Dermis blood vessel endothelial cell (primary cell): ENCODE data around the gene MFSD12. TPM values are rescaled to one million over a fixed set of nuclear protein-coding genes. Genes with fewer than 3 reads are reported as not detected.

ENCODE experiments used
- DNase-seq: peaks from one replicate; pipeline ENCODE4 v3.0.0; 2010
- total RNA-seq: library from RNA; depleted of rRNA; stranded (reverse); fragments of >200 nt; gene quantifications from 2 replicates; pipeline ENCODE4 v1.2.3, GENCODE V29; 2014

MFSD12 gene
- total RNA-seq, 1 donor from 2014 or later = 121 TPM

DNA sequence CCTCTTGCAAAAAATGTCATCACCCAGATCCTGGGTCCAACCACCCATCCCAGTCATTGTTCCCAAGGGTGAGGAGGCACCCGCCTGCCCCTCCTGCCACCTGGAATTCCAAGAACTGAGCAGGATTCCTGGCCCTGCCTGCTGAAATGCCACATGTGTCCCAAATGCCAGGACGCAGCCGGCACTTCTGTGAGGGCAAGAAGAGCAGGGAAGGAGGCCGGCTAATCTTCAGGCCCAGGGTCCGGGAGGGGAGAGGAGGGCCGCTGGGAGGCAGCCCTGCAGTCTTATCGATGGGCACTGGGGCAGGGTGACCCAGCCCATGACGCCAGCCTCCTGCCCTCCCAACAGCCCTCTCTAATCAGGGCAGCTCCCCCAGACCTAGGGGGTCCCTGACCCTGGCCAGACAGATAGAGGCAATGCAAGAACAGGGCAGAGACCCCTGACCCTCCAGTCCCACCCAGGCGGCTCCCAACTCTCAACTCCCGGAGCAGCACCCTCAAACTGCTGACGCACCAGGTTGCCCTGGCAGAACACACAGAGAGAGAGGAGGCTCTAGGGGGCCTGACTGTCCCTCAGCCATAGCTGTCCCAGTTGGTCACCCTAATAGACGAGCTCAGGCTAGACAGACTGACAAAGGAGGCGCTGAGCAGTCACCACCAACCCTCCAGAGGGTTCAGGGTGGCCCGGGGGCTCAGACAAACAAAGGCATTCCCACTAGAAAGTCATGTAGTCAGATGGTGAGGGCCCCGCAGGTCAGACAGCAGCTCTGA, 1.5 kb downstream of the MFSD12 start:
- DNase-seq = no peak

DNA sequence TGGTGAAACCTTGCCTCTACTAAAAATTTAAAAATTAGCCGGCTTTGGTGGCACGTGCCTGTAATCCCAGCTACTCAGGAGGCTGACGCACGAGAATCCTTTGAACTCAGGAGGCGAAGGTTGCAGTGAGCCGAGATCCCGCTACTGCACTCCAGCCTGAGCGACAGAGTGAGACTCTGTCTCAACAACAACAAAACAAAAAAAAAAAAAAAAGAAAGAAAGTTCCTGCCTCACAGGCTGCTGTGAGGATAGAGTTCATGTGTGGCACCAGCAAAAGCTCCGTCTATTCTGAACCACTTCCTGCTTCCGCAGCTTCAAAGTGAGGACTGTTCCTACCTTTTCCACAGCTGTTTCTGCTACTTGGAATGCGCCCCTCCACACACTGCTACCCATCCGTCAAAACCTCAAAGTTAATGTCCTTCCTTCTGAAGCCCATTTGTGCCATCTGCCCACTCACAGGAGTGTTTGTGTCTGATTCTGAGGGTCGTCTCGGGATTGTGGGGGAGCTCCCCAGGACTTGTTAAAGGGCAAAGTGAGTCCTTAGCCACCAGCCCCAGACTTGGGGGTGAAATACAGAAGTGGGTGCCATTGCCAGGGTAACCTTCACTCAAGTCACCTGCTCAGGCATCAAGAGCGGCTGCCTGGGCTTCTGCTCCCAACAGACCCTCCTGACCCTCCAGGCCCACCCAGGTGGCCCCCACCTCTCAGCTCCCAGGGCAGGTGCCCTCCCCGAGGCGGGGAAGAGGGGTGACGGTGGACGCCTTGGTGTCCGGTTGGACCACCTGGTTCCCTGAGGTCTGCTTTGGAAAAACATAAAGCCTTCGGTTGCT, 2.9 kb downstream of the MFSD12 start:
- DNase-seq = peak; percentile 61

DNA sequence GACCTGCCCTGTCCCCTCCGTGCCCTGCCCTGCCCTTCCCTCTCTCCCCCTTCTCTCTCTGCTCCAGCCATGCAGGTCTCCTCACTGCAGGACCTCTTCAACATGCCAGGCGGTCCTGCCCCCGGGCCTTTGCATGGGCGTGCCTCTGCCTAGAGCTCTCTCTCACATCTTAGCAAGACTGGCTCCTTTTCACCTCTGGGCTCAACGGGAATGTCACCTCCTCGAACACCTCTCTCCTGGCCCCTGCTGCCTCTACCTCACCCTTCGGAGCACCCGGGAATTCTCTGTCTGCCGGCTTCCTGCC, 5.6 kb downstream of the MFSD12 start:
- DNase-seq = no peak

DNA sequence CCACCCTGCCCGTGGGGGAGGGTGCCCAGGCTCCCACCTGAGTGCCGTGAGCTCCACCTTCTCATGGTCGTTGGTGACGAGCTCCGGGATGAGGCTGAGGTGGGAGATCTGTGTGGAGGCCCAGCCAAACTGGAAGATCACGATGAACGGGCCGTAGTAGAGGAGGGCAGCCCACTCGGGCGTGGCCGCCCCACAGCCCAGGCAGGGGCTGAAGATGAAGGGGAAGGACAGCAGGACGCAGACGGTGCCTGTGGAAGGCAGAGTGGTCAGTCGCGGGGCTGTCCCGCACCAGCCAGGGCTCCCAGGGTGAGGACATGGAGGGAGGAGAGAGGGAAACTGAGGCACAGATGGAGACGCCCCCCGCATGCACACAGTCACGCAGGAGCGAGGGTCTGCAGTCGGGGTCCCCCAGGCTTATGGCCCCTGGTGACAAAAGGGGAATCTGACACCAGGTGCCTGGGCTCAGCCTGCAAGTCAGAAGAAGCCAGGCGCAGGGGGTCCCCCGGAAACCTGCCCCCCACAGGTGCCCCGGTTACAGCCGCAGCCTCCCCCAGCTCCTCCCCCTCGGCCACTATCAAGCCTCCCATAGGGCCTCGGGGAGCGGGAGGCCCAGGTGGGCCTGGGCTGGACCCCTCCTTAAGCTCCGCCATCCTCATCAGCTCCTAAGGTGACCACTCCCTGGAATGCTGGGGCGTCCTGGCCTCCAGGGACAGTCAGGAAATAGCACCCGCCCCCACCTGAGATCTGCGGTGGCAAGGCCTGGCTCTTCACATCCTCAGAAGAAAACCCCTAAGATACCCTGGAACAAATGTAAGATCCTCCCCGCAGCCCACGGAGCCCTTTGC, 6.2 kb downstream of the MFSD12 start:
- no peak for DNase-seq

DNA sequence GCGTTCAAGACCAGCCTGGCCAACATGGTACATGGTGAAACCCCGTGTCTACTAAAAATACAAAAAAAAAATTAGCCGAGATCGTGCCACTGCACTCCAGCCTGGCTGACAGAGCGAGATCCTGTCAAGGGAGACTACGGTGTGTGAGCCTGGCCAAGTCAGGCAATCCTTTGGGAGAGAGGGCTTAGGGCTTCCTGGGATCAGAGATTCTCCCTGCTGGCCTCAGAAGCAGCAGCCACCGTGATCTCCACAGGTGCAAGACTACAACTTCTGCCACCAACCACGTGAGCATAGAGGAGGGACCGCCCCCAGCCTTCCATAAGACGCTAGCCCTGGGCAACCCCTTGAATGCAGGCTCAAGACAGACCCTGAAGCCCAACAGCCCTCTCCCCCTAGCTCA, 7.6 kb downstream of the MFSD12 start:
- no peak for DNase-seq

DNA sequence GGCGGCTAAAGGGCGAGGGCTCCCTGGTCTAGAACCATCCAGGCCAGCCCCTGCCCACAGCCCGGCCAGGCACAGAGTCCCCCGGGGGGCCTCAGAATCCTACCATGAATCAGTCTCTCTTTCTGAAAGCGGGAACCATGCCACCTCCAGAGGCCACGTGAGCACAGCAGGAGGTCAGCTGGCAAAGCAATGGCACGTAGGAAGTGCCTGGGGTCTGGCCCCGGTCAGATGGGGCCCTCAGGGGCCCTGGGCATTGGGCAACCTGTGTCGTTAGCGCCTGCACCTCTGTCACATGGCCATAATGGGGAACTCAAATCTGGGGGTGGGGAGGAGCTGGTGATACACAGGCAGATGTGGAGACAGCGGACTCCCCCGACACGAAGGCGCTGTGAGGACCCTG, 8.8 kb downstream of the MFSD12 start:
- no peak for DNase-seq

DNA sequence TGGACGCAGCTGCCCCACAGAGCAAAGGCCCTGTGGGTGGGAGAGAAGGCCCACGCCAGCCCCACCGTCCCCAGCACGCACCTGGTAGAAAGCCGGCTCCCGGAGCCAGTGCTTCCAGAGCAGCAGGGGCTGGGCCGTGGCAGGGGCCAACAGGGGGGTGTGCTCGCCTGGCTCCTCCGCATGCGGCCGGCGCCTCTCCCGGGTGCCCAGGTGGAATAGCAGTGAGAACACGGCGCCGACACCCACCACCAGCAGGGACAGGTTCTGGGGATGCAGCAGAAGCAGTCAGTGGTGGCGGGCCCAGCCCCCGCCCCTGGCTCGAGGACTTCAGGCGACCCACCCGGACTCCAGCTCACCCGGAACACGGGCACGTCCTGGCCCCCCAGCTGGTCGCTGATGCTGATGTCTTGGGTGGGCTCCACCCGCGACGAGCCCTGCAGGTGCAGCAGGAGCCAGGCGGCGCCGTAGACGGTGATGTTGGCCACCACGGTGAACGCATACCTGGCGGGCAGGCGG, 9.6 kb downstream of the MFSD12 start:
- no peak for DNase-seq

DNA sequence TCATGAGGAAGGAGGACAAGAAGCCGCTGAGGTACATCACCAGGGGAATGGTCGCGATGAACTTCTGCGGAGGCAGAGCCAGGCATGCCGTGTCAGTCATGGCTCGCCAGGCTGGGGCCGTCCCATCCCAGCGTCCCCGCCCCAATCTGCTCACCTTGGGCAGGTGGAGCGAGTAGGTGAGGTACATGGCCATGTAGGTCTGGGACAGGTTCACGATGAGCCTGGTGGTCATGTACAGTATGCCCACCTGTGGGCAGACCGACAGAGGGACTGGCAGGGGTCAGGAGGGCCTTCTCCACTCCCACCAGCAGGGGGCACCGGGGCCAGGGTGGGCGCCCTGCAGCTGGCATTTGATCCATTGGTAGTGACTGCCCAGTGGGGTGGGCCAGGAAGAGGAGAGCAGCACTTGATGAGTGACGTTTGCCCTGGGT, 10.1 kb downstream of the MFSD12 start:
- DNase-seq = peak; percentile 44

DNA sequence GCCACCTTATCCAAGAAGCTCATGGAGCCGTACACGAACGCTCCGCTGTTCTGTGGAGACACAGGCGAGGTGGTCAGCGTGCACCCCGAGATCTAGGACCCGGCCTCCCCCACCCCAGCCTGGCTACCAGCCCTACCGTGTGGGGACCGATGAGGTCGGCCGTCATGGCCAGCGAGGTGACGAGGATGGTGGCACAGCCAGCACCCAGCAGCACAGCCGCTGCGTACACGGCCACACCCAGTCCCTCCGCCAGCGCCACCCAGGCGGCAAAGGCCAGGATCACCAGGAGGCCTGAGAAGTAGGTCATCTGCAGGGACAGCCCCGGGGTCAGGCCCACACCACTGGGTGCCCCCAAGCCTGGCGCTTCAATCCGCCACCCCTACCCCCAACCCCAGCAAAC, 11.3 kb downstream of the MFSD12 start:
- DNase-seq = no peak

DNA sequence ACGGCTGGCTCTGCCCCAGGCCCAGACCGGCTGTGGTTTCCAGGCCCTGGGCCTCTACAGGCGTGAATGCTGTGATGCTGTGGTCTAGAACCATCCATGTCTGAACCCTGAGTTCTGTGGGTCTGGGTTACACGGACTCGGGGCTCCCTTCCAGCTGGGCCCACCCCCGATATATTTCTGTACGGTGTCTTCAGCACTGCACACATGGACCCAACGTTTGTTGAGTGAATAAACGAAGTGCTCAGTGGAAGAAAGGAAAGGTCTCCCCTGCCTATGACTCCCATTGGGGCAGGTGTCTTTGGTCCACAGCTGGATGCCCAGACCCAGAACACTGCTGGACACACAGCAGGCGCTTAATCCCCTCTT, 11.7 kb downstream of the MFSD12 start:
- no peak for DNase-seq

DNA sequence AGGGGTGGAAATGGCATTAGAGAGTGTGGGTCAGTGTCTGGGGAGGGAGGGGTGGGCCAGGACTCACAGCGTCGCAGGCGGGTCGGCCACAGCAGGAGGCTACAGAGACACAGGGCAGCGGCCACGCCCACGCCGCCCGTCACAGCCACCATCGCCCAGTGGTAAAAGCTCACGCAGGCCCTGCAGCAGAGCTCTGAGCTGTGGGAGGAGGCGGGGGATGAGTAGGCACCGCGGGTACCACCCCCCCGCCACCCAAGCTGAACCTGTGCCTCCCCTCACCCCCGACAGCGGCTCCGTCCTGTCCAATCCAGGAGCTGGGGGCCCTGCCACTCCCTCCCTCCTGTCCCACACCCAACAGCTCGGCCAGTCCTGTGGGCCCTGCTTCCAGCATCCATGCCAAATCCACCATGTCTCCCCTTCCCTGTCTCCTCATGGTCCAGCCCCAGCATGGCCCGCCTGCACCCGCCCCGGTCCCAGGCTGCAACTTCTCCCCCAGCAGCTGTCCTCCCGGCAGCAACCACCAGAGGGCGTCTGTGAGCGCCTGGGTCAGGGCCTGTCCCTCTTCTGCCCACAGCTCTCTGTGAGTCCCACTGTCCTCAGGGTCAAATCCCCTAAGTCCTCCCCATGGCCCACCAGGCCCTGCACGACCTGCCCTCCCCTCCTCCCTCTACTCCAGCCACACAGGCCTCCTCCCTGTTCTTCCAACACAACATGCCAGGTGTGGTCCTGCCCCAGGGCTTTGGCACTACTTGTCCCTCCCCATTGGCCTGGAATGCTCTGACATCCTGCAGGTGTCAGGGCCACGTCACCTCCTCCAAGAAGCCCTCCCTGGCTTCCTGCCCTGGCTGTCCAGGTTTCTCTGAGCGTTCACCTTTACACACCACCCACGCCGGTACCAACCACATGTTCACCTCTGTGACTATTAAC, 12.4 kb downstream of the MFSD12 start:
- peak; percentile 76 for DNase-seq

DNA sequence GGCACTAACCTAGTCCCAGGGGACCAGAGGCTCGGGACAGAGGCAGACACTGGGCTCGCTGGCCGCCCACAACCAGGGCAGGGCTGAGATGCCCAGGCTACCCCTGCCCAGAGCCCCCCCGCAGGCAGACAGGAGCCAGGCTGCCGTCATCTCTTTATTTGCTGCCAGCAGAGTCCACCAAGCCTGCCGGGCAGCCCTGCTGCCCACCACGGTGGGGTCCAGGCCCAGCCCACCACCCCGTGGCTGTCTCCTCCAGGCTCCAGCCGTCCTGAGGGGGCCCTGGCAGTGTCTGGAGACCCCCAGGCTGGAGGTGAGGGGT, 13.4 kb downstream of the MFSD12 start:
- DNase-seq = no peak

DNA sequence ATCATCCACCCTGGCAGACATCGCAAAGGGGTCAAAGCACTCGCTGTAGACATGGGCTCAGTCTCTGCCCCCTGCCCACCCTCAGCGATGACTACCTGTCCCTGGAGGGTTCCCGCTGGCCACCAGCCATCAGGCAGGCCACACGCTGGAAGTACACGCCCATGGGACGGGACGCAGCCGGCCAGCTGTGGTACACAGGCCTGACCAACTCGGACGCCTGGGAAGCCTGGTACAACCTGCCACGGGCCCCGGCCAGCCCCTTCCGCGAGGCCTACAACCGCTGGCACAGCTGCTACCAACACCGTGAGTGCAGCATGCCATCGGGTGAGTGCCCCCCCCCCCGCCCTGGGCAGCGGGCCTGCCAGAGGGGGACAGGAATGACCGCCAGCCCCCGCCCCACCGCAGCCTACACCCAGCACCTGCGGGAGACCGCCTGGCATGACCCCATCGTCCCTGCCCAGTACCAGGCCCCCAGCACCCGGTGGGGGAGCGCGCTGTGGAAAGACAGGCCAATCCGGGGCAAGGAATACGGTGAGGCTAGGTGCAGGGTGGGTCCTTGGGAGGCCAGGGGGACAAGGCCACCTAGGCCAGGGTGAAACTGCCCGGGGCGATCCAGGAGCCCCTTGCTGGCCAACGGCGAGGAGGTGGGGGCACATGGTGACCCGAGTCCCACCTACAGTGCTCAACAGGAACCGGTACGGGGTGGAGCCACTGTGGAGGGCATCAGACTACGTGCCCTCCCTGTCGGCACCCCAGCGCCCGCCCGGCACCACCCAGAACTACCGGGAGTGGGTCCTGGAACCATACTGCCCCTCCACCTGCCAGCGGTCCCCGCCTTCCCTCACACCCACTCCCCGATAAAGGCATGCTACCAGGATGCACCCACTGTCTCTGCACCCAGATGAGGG, 14.0 kb downstream of the MFSD12 start:
- DNase-seq = no peak

DNA sequence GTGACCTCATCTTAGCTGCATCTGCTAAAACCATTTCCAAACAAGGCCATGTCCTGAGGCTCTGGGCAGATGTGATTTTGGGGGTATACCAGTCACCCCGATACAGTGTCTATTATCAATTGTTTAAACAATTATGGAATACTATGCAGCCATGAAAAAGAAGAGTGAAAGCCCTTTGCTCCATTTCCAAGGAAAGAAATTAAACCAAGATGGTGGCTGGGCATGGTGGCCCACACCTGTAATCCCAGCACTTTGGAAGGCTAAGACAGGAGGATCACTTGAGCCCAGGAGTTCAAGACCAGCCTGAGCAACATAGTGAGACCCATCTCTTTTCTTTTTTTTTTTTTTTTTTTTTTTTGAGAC, 17.6 kb downstream of the MFSD12 start:
- DNase-seq = no peak

DNA sequence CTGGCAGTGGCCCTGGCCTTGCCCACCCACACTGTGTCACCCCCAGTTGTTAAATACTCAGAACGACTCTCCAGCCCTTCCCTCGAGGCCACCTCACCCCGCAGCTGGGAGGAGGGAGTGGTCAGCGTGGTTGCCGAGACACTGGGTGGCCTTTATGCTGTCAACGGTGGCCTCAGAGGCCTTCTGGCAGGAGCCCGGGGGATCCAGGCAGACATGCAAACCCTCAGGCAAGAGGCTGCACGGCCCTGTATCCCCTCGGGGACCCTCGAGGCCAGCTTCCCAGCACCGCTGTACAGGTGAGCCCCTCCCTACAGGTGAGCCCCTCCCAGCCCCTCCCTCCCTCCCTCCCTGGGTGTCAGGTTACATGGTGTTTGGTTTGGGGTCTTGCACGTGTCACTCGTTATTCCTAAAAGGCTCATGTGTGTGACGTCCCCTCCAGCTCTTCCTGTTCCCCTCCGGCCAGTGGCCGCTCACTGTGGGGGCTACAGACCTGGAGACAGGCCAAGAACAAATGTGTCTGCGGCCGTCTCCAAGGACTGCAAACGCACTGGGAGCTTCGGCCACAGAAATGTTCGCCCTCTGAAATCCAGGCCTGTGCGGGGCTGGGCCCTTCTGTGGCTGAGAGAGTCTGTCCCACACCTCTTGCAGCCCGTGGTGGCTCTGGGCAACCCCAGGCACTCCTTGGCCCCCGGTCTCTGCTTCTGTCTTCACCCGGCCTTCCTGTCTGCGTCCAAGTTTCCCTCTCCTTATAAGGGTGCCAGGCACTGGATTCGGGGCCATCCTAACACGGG, 18.2 kb downstream of the MFSD12 start, which contains the start of gene TEKTIP1:
TSS of gene TEKTIP1 (plus strand) at position 210 of the 791 bp plus-strand sequence. CDS start at position 214, 4 bp downstream.
- no peak for DNase-seq

DNA sequence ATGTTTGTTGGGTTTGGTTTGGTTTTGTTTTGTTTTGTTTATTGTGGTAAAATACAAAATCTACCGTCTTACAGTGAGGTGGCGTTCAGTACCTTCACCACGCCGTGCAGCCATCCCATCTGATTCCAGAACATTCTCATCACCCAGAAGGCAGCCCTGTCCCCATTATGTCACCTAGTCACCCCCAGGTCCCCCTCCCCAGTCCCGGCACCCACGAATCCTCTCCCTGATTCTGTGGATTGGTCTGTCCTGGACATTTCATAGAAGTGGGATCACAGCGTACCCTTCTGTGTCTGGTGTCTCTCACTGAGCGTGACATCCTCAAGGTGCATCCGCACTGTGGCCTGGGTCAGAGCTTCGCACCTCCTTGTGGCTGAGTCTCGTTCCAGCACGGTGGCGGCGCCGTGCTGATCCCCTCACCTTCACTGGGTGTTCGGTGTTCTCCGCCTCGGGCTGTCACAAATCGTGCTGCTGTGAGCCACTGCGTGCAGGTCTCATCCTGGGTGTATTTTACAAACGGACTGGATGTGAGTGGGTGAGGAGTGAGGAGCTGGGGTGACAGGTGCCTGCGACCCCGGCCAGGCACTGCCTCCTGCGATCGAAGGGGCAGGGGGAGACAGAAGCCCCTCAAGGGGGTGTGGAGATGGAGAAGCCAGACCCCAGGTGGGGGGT, 19.0 kb downstream of the MFSD12 start:
- DNase-seq = no peak

DNA sequence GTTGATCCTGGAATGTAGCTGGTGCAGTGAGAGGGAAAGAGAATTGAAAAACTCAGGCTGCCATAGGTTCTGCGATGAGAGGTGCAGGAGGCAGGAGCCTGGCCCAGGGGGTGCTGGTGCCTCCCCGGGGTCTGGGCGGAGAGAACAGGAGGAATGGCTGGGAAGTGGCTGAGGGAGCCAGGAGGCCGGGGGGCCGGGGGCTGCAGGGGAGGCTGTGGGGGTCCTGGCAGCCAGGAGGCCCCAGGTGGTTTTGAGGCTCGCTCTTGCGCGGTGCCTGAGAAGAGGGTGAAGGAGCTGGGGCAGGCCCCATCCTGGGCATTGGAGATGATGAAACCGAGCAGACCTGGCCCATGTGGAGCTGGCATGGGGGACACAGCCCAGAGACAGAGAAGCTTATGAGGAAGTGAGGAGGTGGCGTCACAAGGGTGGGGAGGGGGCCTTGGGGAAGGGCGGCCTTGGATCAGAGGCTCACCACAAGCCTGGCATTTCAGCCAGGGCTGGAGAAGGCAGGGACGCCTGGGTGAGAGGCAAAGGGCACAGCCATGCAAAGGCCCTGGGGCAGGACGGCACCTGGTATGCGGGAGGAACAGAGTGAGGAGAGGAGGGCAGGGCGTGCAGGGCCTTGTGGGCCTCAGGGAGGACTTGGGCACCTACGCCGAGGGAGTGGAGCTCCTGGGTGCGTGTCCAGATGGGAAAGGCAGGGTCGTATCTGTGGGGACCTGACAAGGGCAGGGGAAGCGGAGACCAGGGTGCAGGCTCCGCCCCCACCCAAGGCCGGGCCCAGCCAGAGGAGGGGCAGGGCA, 19.7 kb downstream of the MFSD12 start:
- no peak for DNase-seq

DNA sequence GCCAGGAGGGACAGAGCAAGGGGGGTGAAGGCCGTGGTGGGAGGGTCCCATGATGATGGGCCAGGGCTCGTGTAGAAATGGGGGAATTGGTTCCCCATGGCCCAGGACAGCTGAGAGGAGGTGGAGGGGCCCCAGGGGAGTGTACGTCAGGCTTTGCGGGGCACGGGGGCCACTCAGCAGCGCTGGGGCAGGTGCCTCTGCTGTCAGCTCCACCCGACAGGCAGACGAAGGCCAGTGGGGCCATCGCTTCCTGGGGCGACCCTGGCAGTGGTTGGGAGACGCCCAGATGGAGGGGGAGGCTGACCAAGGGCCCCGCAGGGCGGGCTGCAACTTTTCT, 20.3 kb downstream of the MFSD12 start:
- DNase-seq = no peak
